GM18517 (cell line): ENCODE data around the gene IGFLR1.
"Not testable (repeated sequence)": the region's sequence is repeated elsewhere in the genome, so short reads cannot be mapped to it uniquely, and the experiment has no call there.

Experiments used
- ATAC-seq: cut with Tn5 transposase; IDR thresholded peaks from one replicate; pipeline ENCODE4 v1.9.1; 2021; ENCODE audit warnings: mild to moderate bottlenecking, moderate library complexity; ENCODE audit not compliant: unreplicated experiment

IGFLR1 gene

GRCh38 chr19:35727053-35727955 is 14.9 kb downstream of the IGFLR1 start:
- no peak for ATAC-seq

DNA sequence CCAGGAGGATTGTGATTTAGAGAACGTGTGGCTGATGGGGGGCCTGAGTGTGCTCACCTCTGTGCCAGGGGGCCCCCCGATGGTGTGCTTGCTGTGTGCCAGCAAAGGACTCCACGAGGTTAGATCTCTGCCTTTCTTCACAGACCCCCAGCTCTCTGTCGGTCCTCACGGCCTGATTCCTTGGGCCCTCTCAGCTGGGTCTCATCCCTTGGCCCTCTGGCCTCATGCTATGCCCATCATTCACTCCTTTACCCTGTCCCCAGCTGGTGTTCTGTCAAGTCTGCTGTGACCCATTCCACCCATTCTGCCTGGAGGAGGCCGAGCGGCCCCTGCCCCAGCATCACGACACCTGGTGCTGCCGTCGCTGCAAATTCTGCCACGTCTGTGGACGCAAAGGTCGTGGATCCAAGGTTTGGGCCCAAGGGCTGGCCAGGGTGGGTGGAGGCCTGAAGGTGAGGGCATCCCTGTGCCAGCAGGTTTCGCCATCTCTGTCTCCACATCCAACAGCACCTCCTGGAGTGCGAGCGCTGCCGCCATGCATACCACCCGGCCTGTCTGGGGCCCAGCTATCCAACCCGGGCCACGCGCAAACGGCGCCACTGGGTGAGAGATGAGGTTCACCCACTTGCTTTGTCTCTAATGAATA is 16.9 kb downstream of the IGFLR1 start:
- no peak for ATAC-seq

DNA sequence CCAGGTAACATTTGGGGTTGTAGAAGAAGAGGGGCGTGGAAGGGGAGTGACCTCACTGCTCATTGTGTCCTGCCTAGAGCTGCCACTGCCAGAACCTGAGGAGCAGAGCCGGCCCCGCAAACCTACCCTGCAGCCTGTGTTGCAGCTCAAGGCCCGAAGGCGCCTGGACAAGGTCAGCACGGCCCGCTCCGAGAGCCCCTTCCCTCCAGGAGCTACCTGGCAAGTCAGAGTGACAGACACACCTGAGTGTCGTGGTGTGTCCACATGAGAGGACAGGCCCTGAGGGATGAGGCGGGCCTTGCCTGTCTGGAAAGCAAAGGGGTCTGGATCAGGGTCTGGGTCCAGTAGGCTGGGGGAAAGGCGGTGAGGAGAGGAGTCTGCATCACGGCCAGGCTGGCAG is 17.7 kb downstream of the IGFLR1 start:
- no peak for ATAC-seq

DNA sequence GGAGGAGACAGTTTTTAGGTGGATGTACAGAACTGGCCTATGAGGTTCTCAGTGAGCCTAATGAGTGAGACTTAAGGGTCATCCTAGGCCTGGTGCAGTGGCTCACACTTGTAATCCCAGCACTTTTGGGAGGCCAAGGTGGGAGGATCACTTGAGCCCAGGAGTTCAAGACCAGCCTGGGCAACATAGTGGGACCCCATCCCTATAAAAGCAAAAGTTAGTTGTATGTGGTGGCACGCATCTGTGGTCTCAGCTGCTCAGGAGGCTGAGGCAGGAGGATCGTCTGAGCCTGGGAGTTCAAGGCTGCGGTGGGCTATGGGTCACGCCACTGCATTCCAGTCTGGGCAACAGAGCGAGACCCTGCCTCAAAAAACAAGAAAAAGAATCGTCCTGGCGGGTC is 18.1 kb downstream of the IGFLR1 start:
- ATAC-seq, result not testable (repeated sequence)

DNA sequence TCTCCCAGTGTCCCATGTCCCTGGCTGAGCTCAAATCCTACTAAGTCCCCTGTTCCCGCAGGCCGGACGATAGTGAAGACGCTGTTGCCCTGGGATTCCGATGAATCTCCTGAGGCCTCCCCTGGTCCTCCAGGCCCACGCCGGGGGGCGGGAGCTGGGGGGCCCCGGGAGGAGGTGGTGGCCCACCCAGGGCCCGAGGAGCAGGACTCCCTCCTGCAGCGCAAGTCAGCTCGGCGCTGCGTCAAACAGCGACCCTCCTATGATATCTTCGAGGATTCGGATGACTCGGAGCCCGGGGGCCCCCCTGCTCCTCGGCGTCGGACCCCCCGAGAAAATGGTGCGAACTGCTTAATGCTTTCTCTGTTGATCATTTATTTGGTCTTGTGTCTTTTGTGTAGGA is 18.6 kb downstream of the IGFLR1 start:
- no peak for ATAC-seq

DNA sequence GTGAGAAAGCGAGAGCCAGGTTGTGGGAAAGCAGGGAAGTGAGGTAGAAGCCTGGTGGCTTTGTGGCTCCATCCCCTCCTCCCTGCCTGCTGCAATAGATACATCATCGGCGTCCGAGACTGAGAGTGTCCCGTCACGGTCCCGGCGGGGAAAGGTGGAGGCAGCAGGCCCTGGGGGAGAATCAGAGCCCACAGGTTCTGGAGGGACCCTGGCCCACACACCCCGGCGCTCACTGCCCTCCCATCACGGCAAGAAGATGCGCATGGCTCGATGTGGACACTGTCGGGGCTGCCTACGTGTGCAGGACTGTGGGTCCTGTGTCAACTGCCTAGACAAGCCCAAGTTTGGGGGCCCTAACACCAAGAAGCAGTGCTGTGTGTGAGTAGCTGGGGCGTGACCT is 19.4 kb downstream of the IGFLR1 start:
- no peak for ATAC-seq

DNA sequence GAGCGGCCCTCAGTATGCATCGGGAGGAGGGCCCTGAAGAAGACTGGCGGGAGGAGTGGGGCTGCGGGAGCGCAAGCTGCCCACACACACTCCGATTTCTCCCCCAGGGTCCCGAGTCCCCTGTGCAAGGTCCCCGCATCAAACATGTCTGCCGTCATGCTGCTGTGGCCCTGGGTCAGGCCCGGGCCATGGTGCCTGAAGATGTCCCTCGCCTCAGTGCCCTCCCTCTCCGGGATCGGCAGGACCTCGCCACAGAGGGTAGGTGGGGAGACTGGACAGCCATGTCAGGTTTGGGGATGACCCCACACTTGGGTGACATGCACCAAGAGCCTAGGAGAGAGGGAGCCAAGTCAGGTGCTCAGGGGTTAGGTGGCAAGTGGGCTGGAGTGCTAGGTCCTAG is 19.8 kb downstream of the IGFLR1 start:
- no peak for ATAC-seq

- no peak for ATAC-seq
Observed at GRCh38 chr19:35721374-35721773, 20.9 kb downstream of the IGFLR1 start.

DNA sequence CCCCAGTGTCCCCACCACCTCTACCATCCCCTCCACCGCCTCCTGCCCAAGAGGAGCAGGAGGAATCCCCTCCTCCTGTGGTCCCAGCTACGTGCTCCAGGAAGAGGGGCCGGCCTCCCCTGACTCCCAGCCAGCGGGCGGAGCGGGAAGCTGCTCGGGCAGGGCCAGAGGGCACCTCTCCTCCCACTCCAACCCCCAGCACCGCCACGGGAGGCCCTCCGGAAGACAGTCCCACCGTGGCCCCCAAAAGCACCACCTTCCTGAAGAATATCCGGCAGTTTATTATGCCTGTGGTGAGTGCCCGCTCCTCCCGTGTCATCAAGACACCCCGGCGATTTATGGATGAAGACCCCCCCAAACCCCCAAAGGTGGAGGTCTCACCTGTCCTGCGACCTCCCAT is 21.6 kb downstream of the IGFLR1 start:
- no peak for ATAC-seq

DNA sequence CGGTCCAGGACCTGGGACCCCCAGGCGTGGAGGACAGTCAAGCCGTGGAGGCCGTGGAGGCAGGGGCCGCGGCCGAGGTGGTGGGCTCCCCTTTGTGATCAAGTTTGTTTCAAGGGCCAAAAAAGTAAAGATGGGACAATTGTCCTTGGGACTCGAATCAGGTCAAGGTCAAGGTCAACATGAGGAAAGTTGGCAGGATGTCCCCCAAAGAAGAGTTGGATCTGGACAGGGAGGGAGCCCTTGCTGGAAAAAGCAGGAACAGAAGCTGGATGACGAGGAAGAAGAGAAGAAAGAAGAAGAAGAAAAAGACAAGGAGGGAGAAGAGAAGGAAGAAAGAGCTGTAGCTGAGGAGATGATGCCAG is 22.1 kb downstream of the IGFLR1 start:
- ATAC-seq, result no peak

GRCh38 chr19:35719402-35720162 is 22.7 kb downstream of the IGFLR1 start:
- ATAC-seq, result no peak

DNA sequence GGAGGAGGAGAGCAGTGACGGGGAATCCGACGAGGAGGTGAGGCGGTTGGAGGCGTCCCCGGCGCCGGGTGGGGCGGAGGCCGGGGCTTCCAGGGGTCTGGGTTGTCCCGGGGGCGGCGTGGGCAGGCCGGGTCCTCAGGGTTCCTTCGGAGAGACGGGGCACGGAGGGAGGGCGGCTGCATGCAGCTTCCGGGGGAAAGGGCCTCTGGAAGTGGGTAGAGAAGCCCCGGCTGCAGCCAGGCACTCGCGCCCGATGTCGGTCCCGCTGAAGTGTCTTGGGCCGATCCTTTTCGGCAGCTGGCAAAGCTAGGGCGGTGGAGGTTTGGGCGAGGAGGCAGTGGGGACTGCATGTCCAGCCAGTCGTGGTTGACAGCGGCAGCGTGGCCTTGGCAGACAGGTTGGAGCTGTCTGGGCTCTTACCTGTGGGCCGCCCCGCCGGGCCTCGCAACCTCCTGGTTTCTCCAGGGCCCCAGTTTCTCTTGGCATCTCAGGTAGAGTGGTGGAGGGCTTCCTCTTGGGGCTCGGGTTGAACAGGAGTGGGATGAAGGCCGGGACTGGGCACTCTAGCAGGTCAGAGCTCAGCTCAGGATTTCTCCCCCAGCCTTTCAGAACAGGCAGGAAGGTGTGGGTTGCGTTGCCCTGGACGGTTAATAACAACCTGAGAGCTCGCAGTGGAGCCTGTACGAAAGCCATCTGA is 23.8 kb downstream of the IGFLR1 start:
- ATAC-seq, result no peak

GRCh38 chr19:35717665-35718344 is 24.4 kb downstream of the IGFLR1 start, which contains the start of gene KMT2B:
KMT2B (plus strand) TSS chr19:35718003; CDS start chr19:35718019, 16 bp downstream.
- ATAC-seq, result no peak

GRCh38 chr19:35716801-35717664 is 25.2 kb downstream of the IGFLR1 start:
- peak; percentile 53 for ATAC-seq

- ATAC-seq, result peak; percentile 4
Observed at GRCh38 chr19:35715981-35716800, 26.1 kb downstream of the IGFLR1 start.

DNA sequence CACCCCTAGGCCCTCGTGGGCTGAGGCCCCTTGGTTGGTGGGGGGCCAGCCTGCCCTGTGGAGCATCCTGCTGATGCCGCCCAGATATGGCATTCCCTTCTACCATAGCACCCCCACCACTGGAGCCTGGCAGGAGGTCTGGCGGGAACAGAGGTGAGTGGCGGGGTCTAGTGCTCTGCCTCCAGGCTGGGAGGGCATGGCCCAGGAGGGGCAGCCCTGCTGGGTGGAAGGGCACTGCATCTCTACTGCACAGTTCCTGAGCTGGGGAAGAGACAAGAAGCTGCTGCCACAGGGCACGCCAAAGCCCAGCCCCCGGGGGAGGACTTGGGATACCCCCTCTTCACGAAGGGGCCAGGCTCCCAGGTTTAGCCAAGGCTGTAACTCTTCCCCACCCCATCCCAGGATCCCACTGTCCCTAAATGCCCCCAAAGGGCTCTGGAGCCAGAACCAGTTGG is 26.9 kb downstream of the IGFLR1 start:
- ATAC-seq, result no peak

GRCh38 chr19:35714601-35715354 is 27.5 kb downstream of the IGFLR1 start:
- ATAC-seq, result no peak
